Umbilical cord (tissue), 2 donors: ENCODE data around the gene RALA. TPM values are rescaled to one million over a fixed set of nuclear protein-coding genes. Genes with fewer than 3 reads are reported as not detected.
"Not testable (repeated sequence)": the region's sequence is repeated elsewhere in the genome, so short reads cannot be mapped to it uniquely, and the experiment has no call there.

ENCODE experiments used
- DNase-seq: peaks from one replicate; pipeline ENCODE4 v3.0.0-alpha.2; 2015; ENCODE audit warnings: low spot score
- total RNA-seq: library from RNA; depleted of rRNA; stranded (reverse); fragments of >200 nt; gene quantifications from one replicate; pipeline ENCODE4 v1.2.3, GENCODE V29; 2014; ENCODE audit warnings: low replicate concordance; ENCODE audit not compliant: insufficient read depth

Gene RALA
- total RNA-seq, 1 donor from 2014 or later = 7.5 TPM

GRCh38 chr7:39645482-39646407 is 22.4 kb downstream of the RALA start:
- no peak for DNase-seq

DNA sequence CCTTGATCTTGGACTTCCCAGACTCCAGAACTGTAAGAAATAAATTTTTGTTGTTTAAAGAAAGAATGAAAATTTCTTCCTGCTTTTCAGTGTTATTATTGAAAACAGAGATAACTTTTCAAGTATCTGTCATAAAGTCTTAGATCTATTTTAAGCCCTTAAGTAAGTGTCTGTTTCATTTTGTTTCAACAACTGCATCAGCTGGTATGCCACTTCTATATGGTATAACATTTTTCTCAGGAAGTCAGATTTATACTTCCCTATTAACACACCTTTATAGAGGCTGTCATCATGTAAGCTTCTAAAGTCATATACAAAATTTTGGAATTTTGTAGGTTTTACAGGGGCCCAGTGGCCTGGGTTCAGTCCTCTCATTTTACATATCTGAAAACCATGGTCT is 24.4 kb downstream of the RALA start:
- no peak for DNase-seq

GRCh38 chr7:39650676-39651075 is 27.3 kb downstream of the RALA start:
- no peak for DNase-seq

DNA sequence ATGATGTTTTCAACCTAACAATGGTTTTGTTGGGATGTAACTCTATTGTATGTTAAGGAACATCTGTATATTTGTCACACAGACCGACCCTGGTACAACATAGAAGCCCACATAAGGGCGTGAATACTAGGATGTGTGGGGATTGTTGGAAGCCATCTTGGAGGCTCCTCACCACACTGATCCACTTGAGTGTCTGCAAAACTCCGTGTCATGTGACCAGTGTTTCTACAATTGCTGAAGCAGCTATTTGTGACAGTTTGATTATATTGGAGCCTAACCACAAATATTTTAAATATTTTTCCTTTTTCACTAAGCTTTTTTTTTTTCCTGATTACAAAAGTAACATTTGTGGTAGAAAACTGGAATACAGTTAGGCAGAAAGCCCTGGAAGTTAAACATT is 27.9 kb downstream of the RALA start:
- DNase-seq = no peak

- DNase-seq = no peak
These were observed 33.0 kb downstream of the RALA start for GRCh38 chr7:39656415-39656814.

- no peak for DNase-seq
These were observed 36.1 kb downstream of the RALA start for GRCh38 chr7:39659356-39660013.

DNA sequence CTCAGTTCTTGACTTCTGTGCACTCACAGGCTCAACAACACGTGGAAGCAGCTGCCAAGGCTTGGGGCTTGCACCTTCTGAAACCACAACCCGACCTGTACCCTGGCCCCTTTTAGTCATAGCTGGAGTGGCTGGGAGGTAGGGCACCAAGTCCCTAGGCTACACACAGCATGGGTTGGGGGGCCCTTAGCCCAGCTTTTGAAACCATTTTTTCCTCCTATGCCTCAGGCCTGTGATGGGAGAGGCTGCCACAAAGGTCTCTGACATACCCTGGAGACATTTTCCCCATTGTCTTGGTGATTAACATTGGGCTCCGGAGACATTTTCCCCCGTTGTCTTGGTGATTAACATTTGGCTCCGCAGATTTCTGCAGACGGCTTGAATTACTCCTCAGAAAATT is 38.6 kb downstream of the RALA start:
- DNase-seq = no peak

DNA sequence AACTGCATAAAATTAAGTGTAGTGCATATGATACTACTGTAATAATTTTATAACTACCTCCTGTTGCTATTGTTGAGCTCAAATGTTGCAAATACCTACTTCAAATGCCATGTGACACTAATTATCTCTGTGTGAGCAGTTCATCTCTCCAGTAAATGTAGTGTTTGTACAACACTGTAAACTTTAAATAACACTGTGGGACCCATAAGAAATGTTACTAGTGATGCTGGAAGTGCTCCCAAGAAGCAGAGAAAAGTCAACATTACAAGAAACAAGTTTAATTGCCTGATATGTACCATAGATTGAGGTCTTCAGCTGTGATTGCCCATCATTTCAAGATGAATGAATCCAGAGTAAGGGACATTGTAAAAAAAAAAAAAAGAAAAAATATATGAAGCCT is 39.9 kb downstream of the RALA start:
- DNase-seq = no peak

- DNase-seq = no peak
These were observed 40.7 kb downstream of the RALA start for GRCh38 chr7:39664057-39664456.

GRCh38 chr7:39664585-39664984 is 41.2 kb downstream of the RALA start:
- no peak for DNase-seq

DNA sequence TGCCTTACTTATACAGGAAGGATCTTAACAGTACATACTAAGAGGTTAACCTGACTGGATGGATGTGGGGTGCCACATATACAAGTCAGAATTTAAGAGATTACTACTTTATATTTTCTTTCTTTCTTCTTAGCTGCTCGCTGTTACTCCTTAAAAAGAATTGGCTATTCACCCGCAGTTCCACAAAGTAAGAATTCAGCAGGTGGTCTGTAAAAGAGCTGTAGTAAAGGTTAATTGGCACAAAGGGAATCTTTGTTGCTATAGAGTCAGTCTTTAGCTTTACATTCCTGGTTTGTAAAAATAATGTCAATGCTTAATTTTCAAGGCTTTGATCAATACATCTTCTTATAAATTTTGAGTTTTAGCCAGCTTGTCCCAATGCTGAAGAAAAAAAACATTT is 43.2 kb downstream of the RALA start:
- no peak for DNase-seq

GRCh38 chr7:39667341-39667923 is 44.1 kb downstream of the RALA start:
- peak; percentile 36 for DNase-seq

DNA sequence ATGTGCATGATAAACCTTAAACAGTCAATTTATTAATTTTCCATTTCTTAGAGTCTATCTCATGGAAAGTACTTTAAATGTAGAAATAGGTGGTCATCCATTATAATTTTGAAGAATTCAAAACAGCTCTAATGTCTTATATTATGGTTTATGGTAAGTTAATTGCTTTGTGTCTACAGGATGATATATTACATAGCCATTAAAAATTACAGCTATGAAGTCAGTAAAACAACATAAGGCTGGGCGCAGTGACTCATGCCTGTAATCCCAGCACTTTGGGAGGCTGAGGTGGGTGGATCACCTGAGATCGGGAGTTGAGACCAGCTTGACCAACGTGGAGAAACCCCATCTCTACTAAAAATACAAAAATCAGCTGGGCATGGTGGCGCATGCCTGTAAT is 44.9 kb downstream of the RALA start:
- not testable (repeated sequence) for DNase-seq

GRCh38 chr7:39670052-39670451 is 46.7 kb downstream of the RALA start:
- no peak for DNase-seq

GRCh38 chr7:39670934-39671333 is 47.6 kb downstream of the RALA start:
- no peak for DNase-seq

DNA sequence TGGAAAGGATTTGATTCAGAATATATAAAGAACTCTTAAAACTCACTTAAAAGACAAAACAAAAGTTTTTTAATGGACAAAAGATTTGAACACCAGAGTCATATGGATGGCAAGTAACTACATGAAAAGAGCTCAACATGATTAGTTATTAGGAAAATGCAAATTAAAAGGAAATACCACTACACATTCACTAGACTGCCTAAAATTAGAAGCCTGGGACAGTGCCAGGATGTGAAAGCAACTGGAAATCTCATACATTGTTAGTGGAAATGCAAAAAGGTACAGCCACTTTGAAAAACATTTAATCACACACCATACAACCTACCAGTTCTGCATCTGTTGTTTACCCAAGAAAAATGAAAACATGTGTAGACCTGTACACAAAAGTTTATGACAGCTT is 48.8 kb downstream of the RALA start:
- DNase-seq = no peak

GRCh38 chr7:39673868-39674267 is 50.5 kb downstream of the RALA start:
- DNase-seq = no peak

DNA sequence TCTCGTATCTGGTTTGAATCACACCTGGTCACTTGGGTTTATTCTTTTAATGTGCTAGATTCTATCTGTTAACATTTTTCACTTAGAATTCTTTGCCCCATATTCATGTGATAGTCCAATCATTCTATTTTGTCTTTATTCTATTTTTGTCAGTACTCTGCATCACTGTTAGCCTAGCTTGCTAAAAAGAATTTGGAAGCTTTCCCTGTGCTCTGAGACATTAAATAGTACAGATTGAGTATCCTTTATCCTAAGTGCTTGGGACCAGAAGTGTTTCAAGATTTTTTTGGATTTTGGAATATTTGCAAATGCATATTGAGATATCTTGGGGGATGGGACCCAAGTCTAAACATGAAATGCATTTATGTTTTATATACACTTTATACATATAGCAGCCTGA is 51.0 kb downstream of the RALA start:
- DNase-seq = peak; percentile 78

- peak; percentile 77 for DNase-seq
These were observed 53.0 kb downstream of the RALA start for GRCh38 chr7:39676346-39676745.

GRCh38 chr7:39678930-39679709 is 55.7 kb downstream of the RALA start:
- peak; percentile 57 for DNase-seq

DNA sequence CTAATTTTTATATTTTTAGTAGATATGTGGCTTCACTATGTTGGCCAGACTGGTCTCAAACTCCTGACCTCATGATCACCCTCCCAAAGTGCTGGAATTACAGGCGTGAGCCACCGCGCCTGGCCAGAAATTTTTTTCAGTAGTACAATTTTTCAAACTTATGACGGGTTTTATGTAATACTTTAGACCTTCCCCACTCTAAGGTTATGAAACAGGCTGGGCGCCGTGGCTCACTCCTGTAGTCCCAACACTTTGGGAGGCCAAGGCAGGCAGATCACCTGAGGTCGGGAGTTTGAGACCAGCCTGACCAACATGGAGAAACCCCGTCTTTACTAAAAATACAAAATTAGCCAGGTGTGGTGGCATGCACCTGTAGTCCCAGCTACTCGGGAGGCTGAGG is 56.5 kb downstream of the RALA start:
- DNase-seq = not testable (repeated sequence)

DNA sequence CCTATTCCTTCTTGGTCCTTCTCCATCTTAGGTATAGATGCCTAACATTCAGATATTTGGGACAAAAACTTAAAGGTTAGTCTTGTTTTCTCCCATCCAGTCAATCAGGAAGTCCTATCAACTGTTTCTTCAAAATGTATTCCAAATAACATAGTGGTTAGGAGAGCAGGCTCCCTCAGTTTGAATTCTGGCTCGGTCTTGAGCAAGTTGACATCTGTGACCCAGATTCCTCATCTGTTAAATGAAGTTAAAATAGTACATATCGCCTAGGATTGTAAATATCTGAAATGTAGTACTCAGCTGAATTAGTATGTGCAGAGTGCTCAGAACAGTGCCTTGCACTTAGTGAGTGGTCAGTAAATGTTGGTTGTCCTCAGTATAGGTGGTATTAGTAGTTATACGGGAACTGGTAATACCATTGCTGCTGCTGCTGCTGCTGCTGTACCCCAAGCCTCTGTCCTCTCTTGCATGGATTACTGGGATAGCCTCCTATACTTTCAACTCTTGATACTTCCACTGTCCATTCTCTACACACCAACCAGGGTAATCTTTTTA is 58.6 kb downstream of the RALA start:
- no peak for DNase-seq
